PFSK-1 (cell line): ENCODE data around the gene SLC6A12.

ENCODE experiments used
- FOXP2 ChIP-seq: optimal IDR thresholded peaks from 2 replicates; pipeline ENCODE3; 2011; ENCODE audit warnings: borderline replicate concordance, control low read depth, inconsistent platforms; ENCODE audit not compliant: insufficient read depth; ENCODE audit errors: extremely low read length, extremely low read depth
- POLR2AphosphoS5 ChIP-seq: IDR thresholded peaks from 2 replicates; pipeline ENCODE4 v1.6.1; 2012; ENCODE audit warnings: low read depth, mild to moderate bottlenecking, control low read depth, low read length, moderate library complexity
- SIN3A ChIP-seq: IDR thresholded peaks from 2 replicates; pipeline ENCODE4 v1.6.1; 2012; ENCODE audit warnings: mild to moderate bottlenecking, low read length, moderate library complexity, borderline replicate concordance; ENCODE audit not compliant: insufficient read depth
- TAF1 ChIP-seq: IDR thresholded peaks from 2 replicates; pipeline ENCODE4 v1.6.1; 2012; ENCODE audit warnings: low read length, control low read depth, borderline replicate concordance; ENCODE audit not compliant: insufficient read depth
- TF ChIP-seq, protein P1 (sequence below), 2 experiments: IDR thresholded peaks; 2 replicates each; pipeline versions ENCODE4 v1.6.1 to v1.8.0; 2011 to 2012; ENCODE audit warnings: low read depth in 2 of 2, low read length in 2 of 2, control low read depth in 1 of 2, inconsistent platforms in 1 of 2, mild to moderate bottlenecking in 1 of 2, moderate library complexity in 1 of 2; ENCODE audit not compliant: insufficient read depth in 1 of 2

The SLC6A12 gene

GRCh38 chr12:219891-220352, 6.0 kb upstream of the SLC6A12 start:
- TF ChIP-seq FOXP2 (peak; percentile 22), TAF1 (no peak)

GRCh38 chr12:218728-219590, 5.0 kb upstream of the SLC6A12 start:
- TF ChIP-seq TAF1 (no peak), POLR2AphosphoS5 (no peak)
- TF ChIP-seq, protein P1, sequence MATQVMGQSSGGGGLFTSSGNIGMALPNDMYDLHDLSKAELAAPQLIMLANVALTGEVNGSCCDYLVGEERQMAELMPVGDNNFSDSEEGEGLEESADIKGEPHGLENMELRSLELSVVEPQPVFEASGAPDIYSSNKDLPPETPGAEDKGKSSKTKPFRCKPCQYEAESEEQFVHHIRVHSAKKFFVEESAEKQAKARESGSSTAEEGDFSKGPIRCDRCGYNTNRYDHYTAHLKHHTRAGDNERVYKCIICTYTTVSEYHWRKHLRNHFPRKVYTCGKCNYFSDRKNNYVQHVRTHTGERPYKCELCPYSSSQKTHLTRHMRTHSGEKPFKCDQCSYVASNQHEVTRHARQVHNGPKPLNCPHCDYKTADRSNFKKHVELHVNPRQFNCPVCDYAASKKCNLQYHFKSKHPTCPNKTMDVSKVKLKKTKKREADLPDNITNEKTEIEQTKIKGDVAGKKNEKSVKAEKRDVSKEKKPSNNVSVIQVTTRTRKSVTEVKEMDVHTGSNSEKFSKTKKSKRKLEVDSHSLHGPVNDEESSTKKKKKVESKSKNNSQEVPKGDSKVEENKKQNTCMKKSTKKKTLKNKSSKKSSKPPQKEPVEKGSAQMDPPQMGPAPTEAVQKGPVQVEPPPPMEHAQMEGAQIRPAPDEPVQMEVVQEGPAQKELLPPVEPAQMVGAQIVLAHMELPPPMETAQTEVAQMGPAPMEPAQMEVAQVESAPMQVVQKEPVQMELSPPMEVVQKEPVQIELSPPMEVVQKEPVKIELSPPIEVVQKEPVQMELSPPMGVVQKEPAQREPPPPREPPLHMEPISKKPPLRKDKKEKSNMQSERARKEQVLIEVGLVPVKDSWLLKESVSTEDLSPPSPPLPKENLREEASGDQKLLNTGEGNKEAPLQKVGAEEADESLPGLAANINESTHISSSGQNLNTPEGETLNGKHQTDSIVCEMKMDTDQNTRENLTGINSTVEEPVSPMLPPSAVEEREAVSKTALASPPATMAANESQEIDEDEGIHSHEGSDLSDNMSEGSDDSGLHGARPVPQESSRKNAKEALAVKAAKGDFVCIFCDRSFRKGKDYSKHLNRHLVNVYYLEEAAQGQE (IDR thresholded peaks at IDR 0.05; ENCODE audit: insufficient read depth in 1 of 2, low read depth in 2 of 2, low read length in 2 of 2): no peak

GRCh38 chr12:218221-218620, 4.3 kb upstream of the SLC6A12 start:
- TF ChIP-seq TAF1 (no peak), POLR2AphosphoS5 (no peak), SIN3A (no peak), FOXP2 (no peak)
- TF ChIP-seq, protein P1 (IDR thresholded peaks at IDR 0.05; ENCODE audit: insufficient read depth in 1 of 2, low read depth in 2 of 2, low read length in 2 of 2): no peak

- TF ChIP-seq, protein P1 (IDR thresholded peaks at IDR 0.05; ENCODE audit: insufficient read depth in 1 of 2, low read depth in 2 of 2, low read length in 2 of 2): no peak
- TF ChIP-seq SIN3A (no peak), TAF1 (no peak), POLR2AphosphoS5 (no peak), FOXP2 (no peak)
Observed at GRCh38 chr12:215116-215515, 1.2 kb upstream of the SLC6A12 start.

- TF ChIP-seq SIN3A: no peak
- no peak for TF ChIP-seq POLR2AphosphoS5
- no peak for TF ChIP-seq TAF1
- no peak for TF ChIP-seq FOXP2
- TF ChIP-seq, protein P1 (IDR thresholded peaks at IDR 0.05; ENCODE audit: insufficient read depth in 1 of 2, low read depth in 2 of 2, low read length in 2 of 2): no peak
Observed at GRCh38 chr12:213527-213932, 427 bp downstream of the SLC6A12 start.
